ENCODE measurements around the gene UBE2V1.

The UBE2V1 gene

GRCh38 chr20:50048420-50049166, 64.4 kb downstream of the UBE2V1 start:
- DNase-seq, result peak in 19 of 56 donors; percentile 4 to 61 (median 24)

- no peak for DNase-seq
Measured at GRCh38 chr20:50044353-50044960, 68.5 kb downstream of the UBE2V1 start.

GRCh38 chr20:50043573-50044352, 69.2 kb downstream of the UBE2V1 start:
- no peak for DNase-seq

GRCh38 chr20:50042370-50043313, 70.3 kb downstream of the UBE2V1 start:
- no peak for DNase-seq

- DNase-seq, result no peak
Measured at GRCh38 chr20:50041246-50041873, 71.6 kb downstream of the UBE2V1 start.

- DNase-seq, result peak in 2 of 56 donors; percentile 5 to 42
Measured at GRCh38 chr20:50040432-50041245, 72.3 kb downstream of the UBE2V1 start.

GRCh38 chr20:50039706-50040431, 73.1 kb downstream of the UBE2V1 start:
- DNase-seq, result no peak

- no peak for DNase-seq
Measured at GRCh38 chr20:50038574-50038991, 74.4 kb downstream of the UBE2V1 start.

GRCh38 chr20:50038169-50038568, 74.8 kb downstream of the UBE2V1 start:
- no peak for DNase-seq

- no peak for DNase-seq
Measured at GRCh38 chr20:50037575-50037974, 75.4 kb downstream of the UBE2V1 start.

GRCh38 chr20:50037123-50037522, 75.8 kb downstream of the UBE2V1 start:
- no peak for DNase-seq

GRCh38 chr20:50036703-50037102, 76.2 kb downstream of the UBE2V1 start:
- DNase-seq, result no peak

- DNase-seq, result peak in 2 of 56 donors; percentile 10 to 18
Measured at GRCh38 chr20:50034567-50035180, 78.3 kb downstream of the UBE2V1 start.

GRCh38 chr20:50032955-50033666, 79.8 kb downstream of the UBE2V1 start:
- no peak for DNase-seq
